Osteoblast (primary cell): ENCODE data around the gene ZCCHC14. TPM values are rescaled to one million over a fixed set of nuclear protein-coding genes. Genes with fewer than 3 reads are reported as not detected.
"Not testable (repeated sequence)": the region's sequence is repeated elsewhere in the genome, so short reads cannot be mapped to it uniquely, and the experiment has no call there.

Experiments
- DNase-seq: peaks from one replicate; pipeline ENCODE4 v3.0.0; 2011; ENCODE audit warnings: low spot score, mixed read lengths; ENCODE audit not compliant: insufficient read length; ENCODE audit errors: missing footprints
- H2AFZ ChIP-seq: 2 replicates; pipeline ENCODE4 v1.6.0; 2011; ENCODE audit warnings: mild to moderate bottlenecking, low read length
- H3K27ac ChIP-seq: 2 replicates; pipeline ENCODE4 v1.5.1; 2011; ENCODE audit warnings: mild to moderate bottlenecking, low read depth, low read length, moderate library complexity
- H3K27me3 ChIP-seq: 2 replicates; pipeline ENCODE4 v1.6.0; 2012; ENCODE audit warnings: mild to moderate bottlenecking, control low read depth, inconsistent platforms, low read length, moderate library complexity; ENCODE audit not compliant: insufficient read depth
- H3K36me3 ChIP-seq: 2 replicates; pipeline ENCODE4 v1.5.1; 2011; ENCODE audit warnings: mild to moderate bottlenecking, low read length, control low read depth, moderate library complexity; ENCODE audit not compliant: insufficient read depth
- H3K4me1 ChIP-seq: 2 replicates; pipeline ENCODE4 v1.5.1; 2011; ENCODE audit warnings: mild to moderate bottlenecking, low read length, control low read depth, moderate library complexity; ENCODE audit not compliant: insufficient read depth
- H3K4me2 ChIP-seq: 2 replicates; pipeline ENCODE4 v1.6.0; 2011; ENCODE audit warnings: mild to moderate bottlenecking, low read length; ENCODE audit not compliant: insufficient read depth
- H3K4me3 ChIP-seq: fragments of 200-600 bp; sonication (generic); 3 replicates; pipeline ENCODE4 v1.5.1; 2012; ENCODE audit warnings: mild to moderate bottlenecking, low read length, inconsistent platforms; ENCODE audit not compliant: insufficient read depth
- H3K79me2 ChIP-seq: 2 replicates; pipeline ENCODE4 v1.6.0; 2012; ENCODE audit warnings: mild to moderate bottlenecking, low read length, control low read depth, inconsistent platforms; ENCODE audit not compliant: insufficient read depth
- H3K9me3 ChIP-seq: 2 replicates; pipeline ENCODE4 v1.5.1; 2011; ENCODE audit warnings: low read depth, low read length, control low read depth
- H4K20me1 ChIP-seq: 2 replicates; pipeline ENCODE4 v1.6.0; 2012; ENCODE audit warnings: mild to moderate bottlenecking, low read length, control low read depth; ENCODE audit not compliant: insufficient read depth
- CTCF ChIP-seq: IDR thresholded peaks from 2 replicates; pipeline ENCODE4 v1.5.1; 2011; ENCODE audit warnings: mild to moderate bottlenecking, low read depth, low read length, moderate library complexity; ENCODE audit errors: extremely low read depth
- total RNA-seq: library from RNA; depleted of rRNA; stranded (reverse); fragments of >200 nt; gene quantifications from 2 replicates; pipeline ENCODE4 v1.2.3, GENCODE V29; 2012

ZCCHC14 gene
- total RNA-seq, 1 donor: 36.9 TPM

GRCh38 chr16:87492291-87492630 lies 563 bp downstream of the ZCCHC14 start:
- Histone ChIP-seq H3K4me3 (peak overlapping the region; percentile 67), H3K9me3 (no peaks in the 10 kb centered on the region), H3K27ac (no peak overlapping the region), H3K36me3 (no peaks in the 10 kb centered on the region), H3K79me2 (peaks cover 46% of the 10 kb centered on the region), H4K20me1 (peaks cover 34% of the 10 kb centered on the region), H3K27me3 (no peaks in the 10 kb centered on the region), H3K4me2 (no peak overlapping the region), H3K4me1 (peaks cover 31% of the 10 kb centered on the region), H2AFZ (no peak overlapping the region)
- peak; percentile 83 for DNase-seq
- TF ChIP-seq CTCF: no peak

- Histone ChIP-seq H3K9me3 (no peaks in the 10 kb centered on the region), H3K4me1 (peaks cover 31% of the 10 kb centered on the region), H3K4me2 (peak overlapping the region; percentile 79), H3K27ac (peak overlapping the region; percentile 12), H3K36me3 (no peaks in the 10 kb centered on the region), H3K79me2 (peaks cover 52% of the 10 kb centered on the region), H4K20me1 (peaks cover 39% of the 10 kb centered on the region), H2AFZ (no peak overlapping the region), H3K4me3 (peak overlapping the region; percentile 72), H3K27me3 (no peaks in the 10 kb centered on the region)
- peak; percentile 55 for DNase-seq
- TF ChIP-seq CTCF: no peak
Measured at GRCh38 chr16:87491522-87492290, 1.1 kb downstream of the ZCCHC14 start.

GRCh38 chr16:87490799-87491521 lies 1.9 kb downstream of the ZCCHC14 start:
- H2AFZ ChIP-seq, H3K27me3 ChIP-seq, H3K9me3 ChIP-seq, H3K36me3 ChIP-seq: not testable (repeated sequence)
- DNase-seq: peak; percentile 85
- Histone ChIP-seq H3K4me3 (peak overlapping the region; percentile 72), H3K4me1 (peaks cover 31% of the 10 kb centered on the region), H3K27ac (peak overlapping the region; percentile 13), H4K20me1 (peaks cover 46% of the 10 kb centered on the region), H3K79me2 (peaks cover 59% of the 10 kb centered on the region), H3K4me2 (peak overlapping the region; percentile 79)

GRCh38 chr16:87490096-87490798 lies 2.6 kb downstream of the ZCCHC14 start:
- H3K27ac ChIP-seq: peak overlapping the region; percentile 13
- TF ChIP-seq CTCF: no peak
- H3K79me2 ChIP-seq: peaks cover 66% of the 10 kb centered on the region
- H4K20me1 ChIP-seq: peaks cover 53% of the 10 kb centered on the region
- H3K9me3 ChIP-seq: no peaks in the 10 kb centered on the region
- peak overlapping the region; percentile 72 for H3K4me3 ChIP-seq
- H3K27me3 ChIP-seq: no peaks in the 10 kb centered on the region
- no peak overlapping the region for H2AFZ ChIP-seq
- H3K4me1 ChIP-seq: peaks cover 37% of the 10 kb centered on the region
- peak; percentile 71 for DNase-seq
- peak overlapping the region; percentile 79 for H3K4me2 ChIP-seq
- H3K36me3 ChIP-seq: no peaks in the 10 kb centered on the region
